Measurements from ENCODE around the gene WDR1. TPM values are rescaled to one million over a fixed set of nuclear protein-coding genes. Genes with fewer than 3 reads are reported as not detected.

The WDR1 gene
- total RNA-seq, 1 donor from 2014 or later = 264 TPM

Other genes starting within 250 kb of the WDR1 start
- 0.65 and 0.79 TPM in 2 replicates for gene SLC2A9, start 95.3 kb downstream of the WDR1 start, total RNA-seq

Measured in lung microvascular endothelial cell (primary cell).